Measurements from ENCODE around the gene MCTP1. TPM values are rescaled to one million over a fixed set of nuclear protein-coding genes. Genes with fewer than 3 reads are reported as not detected.

Gene MCTP1
- polyA plus RNA-seq, 1 donor from 2014 or later = 1.9 TPM

- no peak for TF ChIP-seq RAD21 (conservative IDR thresholded peaks at IDR 0.05)
- no peak for TF ChIP-seq POLR2AphosphoS5 (IDR thresholded peaks at IDR 0.05)
- no peak for TF ChIP-seq EP300 (conservative IDR thresholded peaks at IDR 0.05; ENCODE audit: poor library complexity, severe bottlenecking)
- no peak for TF ChIP-seq REST (IDR thresholded peaks at IDR 0.05; ENCODE audit: borderline replicate concordance)
- TF ChIP-seq MXI1 (conservative IDR thresholded peaks at IDR 0.05; ENCODE audit: poor library complexity, severe bottlenecking) = no peak
- no peak for TF ChIP-seq TAF1 (IDR thresholded peaks at IDR 0.05; ENCODE audit: low read depth)
- no peak for TF ChIP-seq CTCF (IDR thresholded peaks at IDR 0.05; ENCODE audit: poor library complexity, severe bottlenecking)
- no peak for TF ChIP-seq EZH2 (IDR thresholded peaks at IDR 0.05; ENCODE audit: borderline replicate concordance, insufficient read depth, low read length, poor library complexity, severe bottlenecking)
- no peak for TF ChIP-seq SMC3 (conservative IDR thresholded peaks at IDR 0.05; ENCODE audit: poor library complexity)
- Histone ChIP-seq H3K9me2 (ENCODE audit: insufficient read depth, low read length) (no peaks in the 10 kb centered on the region), H3K9ac (ENCODE audit: low read length) (no peak overlapping the region), H3K79me2 (replicated peaks; ENCODE audit: insufficient read depth, low read length) (no peaks in the 10 kb centered on the region), H3K4me2 (ENCODE audit: low read length) (no peak overlapping the region), H4K20me1 (ENCODE audit: insufficient read depth) (no peaks in the 10 kb centered on the region), H3K27me3 (ENCODE audit: insufficient read depth, low read depth, low read length) (no peaks in the 10 kb centered on the region), H3K27ac (ENCODE audit: low read length) (no peak overlapping the region), H3K36me3 (ENCODE audit: insufficient read depth, low read length) (no peaks in the 10 kb centered on the region), H3K4me3 (ENCODE audit: low read length) (no peak overlapping the region), H3K9me3 (ENCODE audit: low read length) (no peaks in the 10 kb centered on the region), H3F3A (ENCODE audit: insufficient read depth, low read length, poor library complexity, severe bottlenecking) (no peaks in the 10 kb centered on the region), H2AFZ (ENCODE audit: low read depth, low read length) (no peak overlapping the region)
Measured at GRCh38 chr5:95110118-95110517, 174.8 kb downstream of the MCTP1 start.

- H3K27me3 ChIP-seq (ENCODE audit: insufficient read depth, low read depth, low read length) = no peaks in the 10 kb centered on the region
- H3K27ac ChIP-seq (ENCODE audit: low read length) = no peak overlapping the region
- H3K4me2 ChIP-seq (ENCODE audit: low read length) = no peak overlapping the region
- no peaks in the 10 kb centered on the region for H3K79me2 ChIP-seq (replicated peaks; ENCODE audit: insufficient read depth, low read length)
- no peak overlapping the region for H3K4me3 ChIP-seq (ENCODE audit: low read length)
- no peak overlapping the region for H2AFZ ChIP-seq (ENCODE audit: low read depth, low read length)
- H4K20me1 ChIP-seq (ENCODE audit: insufficient read depth) = no peaks in the 10 kb centered on the region
- no peak for TF ChIP-seq TAF1 (IDR thresholded peaks at IDR 0.05; ENCODE audit: low read depth)
- TF ChIP-seq EP300 (conservative IDR thresholded peaks at IDR 0.05; ENCODE audit: poor library complexity, severe bottlenecking) = no peak
- TF ChIP-seq RAD21 (conservative IDR thresholded peaks at IDR 0.05) = no peak
- H3F3A ChIP-seq (ENCODE audit: insufficient read depth, low read length, poor library complexity, severe bottlenecking) = no peaks in the 10 kb centered on the region
- H3K36me3 ChIP-seq (ENCODE audit: insufficient read depth, low read length) = no peaks in the 10 kb centered on the region
- H3K9me2 ChIP-seq (ENCODE audit: insufficient read depth, low read length) = no peaks in the 10 kb centered on the region
- H3K9ac ChIP-seq (ENCODE audit: low read length) = no peak overlapping the region
- no peaks in the 10 kb centered on the region for H3K9me3 ChIP-seq (ENCODE audit: low read length)
Measured at GRCh38 chr5:95107138-95107537, 177.8 kb downstream of the MCTP1 start.

- H2AFZ ChIP-seq (ENCODE audit: low read depth, low read length) = no peak overlapping the region
- H3K36me3 ChIP-seq (ENCODE audit: insufficient read depth, low read length) = no peaks in the 10 kb centered on the region
- H3K79me2 ChIP-seq (replicated peaks; ENCODE audit: insufficient read depth, low read length) = no peaks in the 10 kb centered on the region
- H4K20me1 ChIP-seq (ENCODE audit: insufficient read depth) = no peaks in the 10 kb centered on the region
- TF ChIP-seq MXI1 (conservative IDR thresholded peaks at IDR 0.05; ENCODE audit: poor library complexity, severe bottlenecking) (no peak), RAD21 (conservative IDR thresholded peaks at IDR 0.05) (no peak), EZH2 (IDR thresholded peaks at IDR 0.05; ENCODE audit: borderline replicate concordance, insufficient read depth, low read length, poor library complexity, severe bottlenecking) (no peak), REST (IDR thresholded peaks at IDR 0.05; ENCODE audit: borderline replicate concordance) (no peak), SMC3 (conservative IDR thresholded peaks at IDR 0.05; ENCODE audit: poor library complexity) (no peak), EP300 (conservative IDR thresholded peaks at IDR 0.05; ENCODE audit: poor library complexity, severe bottlenecking) (no peak), TAF1 (IDR thresholded peaks at IDR 0.05; ENCODE audit: low read depth) (no peak), CTCF (IDR thresholded peaks at IDR 0.05; ENCODE audit: poor library complexity, severe bottlenecking) (no peak), POLR2AphosphoS5 (IDR thresholded peaks at IDR 0.05) (no peak)
- H3K4me2 ChIP-seq (ENCODE audit: low read length) = no peak overlapping the region
- no peak overlapping the region for H3K27ac ChIP-seq (ENCODE audit: low read length)
- H3K4me3 ChIP-seq (ENCODE audit: low read length) = no peak overlapping the region
- H3F3A ChIP-seq (ENCODE audit: insufficient read depth, low read length, poor library complexity, severe bottlenecking) = no peaks in the 10 kb centered on the region
- H3K9me3 ChIP-seq (ENCODE audit: low read length) = no peaks in the 10 kb centered on the region
- H3K9ac ChIP-seq (ENCODE audit: low read length) = no peak overlapping the region
- no peaks in the 10 kb centered on the region for H3K9me2 ChIP-seq (ENCODE audit: insufficient read depth, low read length)
- no peaks in the 10 kb centered on the region for H3K27me3 ChIP-seq (ENCODE audit: insufficient read depth, low read depth, low read length)
Measured at GRCh38 chr5:95105638-95106037, 179.3 kb downstream of the MCTP1 start.

Measured in neural cell (in vitro differentiated cells).